ENCODE results near the gene FKBP10. TPM values are rescaled to one million over a fixed set of nuclear protein-coding genes. Genes with fewer than 3 reads are reported as not detected.

The FKBP10 gene
- total RNA-seq, 1 donor from 2014 or later, result 106 TPM

Other genes with a start within 250 kb of the FKBP10 start
- gene KRT9, start 240.9 kb upstream of the FKBP10 start, total RNA-seq, result not detected in 2 replicates
- gene KRT14, start 226.1 kb upstream of the FKBP10 start, total RNA-seq, result not detected in 2 replicates
- not detected in 2 replicates for gene KRT16, start 200.2 kb upstream of the FKBP10 start, total RNA-seq
- 0.22 TPM in 1 of 2 replicates, not detected in the other for gene KRT17, start 188.4 kb upstream of the FKBP10 start, total RNA-seq
- 41.2 and 82.5 TPM in 2 replicates for gene EIF1, start 124.1 kb upstream of the FKBP10 start, total RNA-seq
- gene GAST, start 100.7 kb upstream of the FKBP10 start, total RNA-seq, result not detected in 2 replicates
- under 0.01 and 0.20 TPM in 2 replicates for gene HAP1, start 78.4 kb upstream of the FKBP10 start, total RNA-seq
- 216 and 333 TPM in 2 replicates for gene JUP, start 26.3 kb upstream of the FKBP10 start, total RNA-seq
- 41.8 and 51.2 TPM in 2 replicates for gene P3H4, start 1.1 kb upstream of the FKBP10 start, total RNA-seq
- gene NT5C3B, start 23.2 kb downstream of the FKBP10 start, total RNA-seq, result 64.7 and 74.5 TPM in 2 replicates
- not detected in 2 replicates for gene KLHL10, start 24.8 kb downstream of the FKBP10 start, total RNA-seq
- 18.1 and 26.6 TPM in 2 replicates for gene KLHL11, start 52.4 kb downstream of the FKBP10 start, total RNA-seq
- gene ACLY, start 105.9 kb downstream of the FKBP10 start, total RNA-seq, result 167 and 203 TPM in 2 replicates
- gene ODAD4, start 117.6 kb downstream of the FKBP10 start, total RNA-seq, result under 0.01 TPM in 2 replicates
- gene CNP, start 153.8 kb downstream of the FKBP10 start, total RNA-seq, result 38.8 and 45.6 TPM in 2 replicates
- 56.0 and 60.1 TPM in 2 replicates for gene DNAJC7, start 204.4 kb downstream of the FKBP10 start, total RNA-seq
- 30.1 and 38.1 TPM in 2 replicates for gene NKIRAS2, start 207.1 kb downstream of the FKBP10 start, total RNA-seq
- gene C17orf113, start 237.6 kb downstream of the FKBP10 start, total RNA-seq, result 0.20 and 0.22 TPM in 2 replicates